ENCODE measurements around the gene WDR12. TPM values are rescaled to one million over a fixed set of nuclear protein-coding genes. Genes with fewer than 3 reads are reported as not detected.

WDR12 gene
- polyA plus RNA-seq, 3 donors, result 4.1 to 14.6 (median 6.5) TPM

DNA sequence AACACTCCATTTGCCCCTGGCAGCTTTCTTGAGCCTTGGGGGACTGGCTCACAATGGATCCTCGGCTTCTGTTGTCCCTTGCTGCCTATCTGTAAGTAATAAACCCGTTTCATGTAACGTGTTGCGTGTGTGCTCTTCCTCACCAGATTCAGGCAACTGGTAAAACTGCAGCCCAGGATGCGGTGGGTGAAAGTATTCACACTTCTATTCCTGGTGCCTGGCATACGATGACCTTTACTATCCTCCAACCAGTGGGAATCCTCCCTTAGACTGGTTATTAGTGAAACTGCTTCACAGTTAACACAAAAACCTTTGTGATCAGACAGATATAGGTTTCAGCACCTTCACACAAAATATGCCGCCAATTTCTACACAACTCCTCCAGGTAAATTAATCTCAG lies 26.3 kb downstream of the WDR12 start:
- TF ChIP-seq CTCF (IDR thresholded peaks at IDR 0.05), result no peak
- WGBS (ENCODE audit: insufficient coverage), result 100% methylated on average over 6 of the region's 7 CpGs
- peaks cover 0 to 1% (median 0%) of the 10 kb centered on the region in 3 donors for H3K27me3 Mint-ChIP-seq (ENCODE audit: low read depth in 3 of 3)
- H3K27ac Mint-ChIP-seq, result no peak overlapping the region
- no peaks in the 10 kb centered on the region for H3K9me3 Mint-ChIP-seq
- Histone ChIP-seq H3K4me1 (ENCODE audit: control insufficient read depth in 1 of 2, insufficient read depth in 2 of 2, low read length in 2 of 2) (no peaks in the 10 kb centered on the region), H2AFZ (ENCODE audit: insufficient read depth, low read depth, low read length, poor library complexity, severe bottlenecking) (no peak overlapping the region), H3K9me3 (replicated peaks in 1 of 2; ENCODE audit: control insufficient read depth in 1 of 2, insufficient read depth in 1 of 2, low read length in 2 of 2) (no peaks in the 10 kb centered on the region), H3K27me3 (ENCODE audit: control insufficient read depth in 2 of 2, insufficient read depth in 2 of 2, low read length in 2 of 2) (no peaks in the 10 kb centered on the region), H3K4me3 (replicated peaks in 1 of 3; ENCODE audit: low read depth in 2 of 3, low read length in 3 of 3) (no peak overlapping the region), H3K79me2 (ENCODE audit: insufficient read depth, low read length) (no peaks in the 10 kb centered on the region), H3K9ac (ENCODE audit: insufficient read depth, low read length, poor library complexity, severe bottlenecking) (no peak overlapping the region), H3K4me2 (replicated peaks; ENCODE audit: extremely low read depth, low read length, poor library complexity, severe bottlenecking) (no peak overlapping the region), H4K20me1 (ENCODE audit: insufficient read depth, low read length) (no peaks in the 10 kb centered on the region), H3K27ac (ENCODE audit: low read depth in 1 of 2, low read length in 2 of 2) (no peak overlapping the region), H3K36me3 (replicated peaks in 1 of 2; ENCODE audit: control insufficient read depth in 1 of 2, insufficient read depth in 2 of 2, low read length in 2 of 2) (peaks cover 41 to 89% of the 10 kb centered on the region in 2 donors)
- H3K4me3 Mint-ChIP-seq, result no peak overlapping the region
- peaks cover 55 to 75% of the 10 kb centered on the region in 2 donors for H3K36me3 Mint-ChIP-seq
- intact Hi-C loops (cut with micrococcal nuclease), result no loop called here
- no peak for DNase-seq
- H3K4me1 Mint-ChIP-seq, result no peaks in the 10 kb centered on the region

GRCh38 chr2:202883987-202884675 lies 27.3 kb downstream of the WDR12 start:
- Histone ChIP-seq H3K9me3 (replicated peaks in 1 of 2; ENCODE audit: control insufficient read depth in 1 of 2, insufficient read depth in 1 of 2, low read length in 2 of 2) (no peaks in the 10 kb centered on the region), H3K79me2 (ENCODE audit: insufficient read depth, low read length) (no peaks in the 10 kb centered on the region), H3K4me1 (ENCODE audit: control insufficient read depth in 1 of 2, insufficient read depth in 2 of 2, low read length in 2 of 2) (no peaks in the 10 kb centered on the region), H3K9ac (ENCODE audit: insufficient read depth, low read length, poor library complexity, severe bottlenecking) (no peak overlapping the region), H3K27me3 (ENCODE audit: control insufficient read depth in 2 of 2, insufficient read depth in 2 of 2, low read length in 2 of 2) (no peaks in the 10 kb centered on the region), H4K20me1 (ENCODE audit: insufficient read depth, low read length) (no peaks in the 10 kb centered on the region), H3K4me2 (replicated peaks; ENCODE audit: extremely low read depth, low read length, poor library complexity, severe bottlenecking) (no peak overlapping the region), H3K27ac (ENCODE audit: low read depth in 1 of 2, low read length in 2 of 2) (no peak overlapping the region), H3K36me3 (replicated peaks in 1 of 2; ENCODE audit: control insufficient read depth in 1 of 2, insufficient read depth in 2 of 2, low read length in 2 of 2) (peaks cover 38 to 86% of the 10 kb centered on the region in 2 donors), H2AFZ (ENCODE audit: insufficient read depth, low read depth, low read length, poor library complexity, severe bottlenecking) (no peak overlapping the region), H3K4me3 (replicated peaks in 1 of 3; ENCODE audit: low read depth in 2 of 3, low read length in 3 of 3) (no peak overlapping the region)
- H3K9me3 Mint-ChIP-seq, result no peaks in the 10 kb centered on the region
- no peaks in the 10 kb centered on the region for H3K4me1 Mint-ChIP-seq
- peaks cover 0 to 1% (median 0%) of the 10 kb centered on the region in 3 donors for H3K27me3 Mint-ChIP-seq (ENCODE audit: low read depth in 3 of 3)
- H3K36me3 Mint-ChIP-seq, result peaks cover 53 to 78% of the 10 kb centered on the region in 2 donors
- WGBS (ENCODE audit: insufficient coverage), result no CpG with 5 or more reads among the region's 5 CpGs
- no peak overlapping the region for H3K4me3 Mint-ChIP-seq
- no peak for DNase-seq
- intact Hi-C loops (cut with micrococcal nuclease), result no loop called here
- peak overlapping the region in 2 of 7 donors; percentile 13 to 16 for H3K27ac Mint-ChIP-seq
- no peak for TF ChIP-seq CTCF (IDR thresholded peaks at IDR 0.05)

Measured in CD14-positive monocyte (primary cell).